Activated CD4-positive, alpha-beta memory T cell treated with anti-CD3 and anti-CD28 coated beads for 36 hours (primary cell): ENCODE data around the gene IGSF22. TPM values are rescaled to one million over a fixed set of nuclear protein-coding genes. Genes with fewer than 3 reads are reported as not detected.
A peak's percentile ranks its signal among the peaks of the same experiment; 100 is the strongest.
"Not testable (repeated sequence)": the region's sequence is repeated elsewhere in the genome, so short reads cannot be mapped to it uniquely, and the experiment has no call there.

ENCODE experiments used
- CTCF ChIA-PET: fragments of 350-600 bp; sonication (Branson Sonifier 250); formaldehyde crosslinking; loops from one replicate; lab custom pipeline; 2021; ENCODE audit warnings: antibody characterized with exemption, inconsistent platforms; lab: Charles Lee
- POLR2A ChIA-PET: fragments of 350-600 bp; sonication (Branson Sonifier 250); formaldehyde crosslinking; loops from one replicate; lab custom pipeline; 2021; ENCODE audit warnings: antibody characterized with exemption; lab: Charles Lee
- DNase-seq: peaks from one replicate; pipeline ENCODE4 v3.0.0-alpha.2; 2020
- H3K27ac Mint-ChIP-seq: one replicate; pipeline ENCODE4 v1.8.0; 2021; ENCODE audit warnings: mixed read lengths
- H3K27me3 Mint-ChIP-seq: one replicate; pipeline ENCODE4 v1.8.0; 2021; ENCODE audit warnings: mixed read lengths
- H3K36me3 Mint-ChIP-seq: one replicate; pipeline ENCODE4 v1.8.0; 2021; ENCODE audit warnings: mixed read lengths
- H3K4me1 Mint-ChIP-seq: one replicate; pipeline ENCODE4 v1.8.0; 2021; ENCODE audit warnings: low read depth, mixed read lengths
- H3K4me3 Mint-ChIP-seq: one replicate; pipeline ENCODE4 v1.8.0; 2021; ENCODE audit warnings: mild to moderate bottlenecking, mixed read lengths
- H3K9me3 Mint-ChIP-seq: one replicate; pipeline ENCODE4 v1.8.0; 2021; ENCODE audit warnings: mixed read lengths
- intact Hi-C: fragments of 100-400 bp; cut with micrococcal nuclease; formaldehyde crosslinking; loops from one replicate; pipeline ENCODE4 v1.15.1; 2023
- total RNA-seq, 2 experiments: library from RNA; stranded (reverse); gene quantifications; one replicate each; pipeline ENCODE4 v1.2.3, GENCODE V29; 2021

Gene IGSF22
- total RNA-seq, 2 experiments from 2014 or later, result 0.85 to 1.00 TPM

DNA sequence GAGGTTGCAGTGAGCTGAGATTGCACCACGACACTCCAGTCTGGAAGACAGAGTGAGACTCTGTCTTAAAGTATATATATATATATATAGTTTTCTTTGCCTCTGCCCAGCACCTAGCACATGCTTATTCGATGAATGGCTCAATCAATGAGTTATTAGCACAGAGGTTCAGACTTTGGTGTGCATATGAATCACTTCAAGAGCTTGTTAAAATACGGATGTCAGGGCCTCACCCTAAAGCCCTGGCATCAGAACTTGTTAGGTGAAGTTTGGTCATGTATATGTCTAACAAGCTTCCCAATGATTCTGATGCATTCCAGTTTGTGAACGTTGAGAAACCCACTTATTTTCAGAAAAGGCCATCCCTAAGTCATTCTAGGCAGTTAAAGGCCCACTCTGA lies 49.2 kb downstream of the IGSF22 start:
- CTCF ChIA-PET, result interaction anchor here (0.7 to 1.1 kb wide), 2 partner anchors 45 to 47 kb away, joined by 3 to 4 read pairs; no protein-coding TSS in a partner anchor

DNA sequence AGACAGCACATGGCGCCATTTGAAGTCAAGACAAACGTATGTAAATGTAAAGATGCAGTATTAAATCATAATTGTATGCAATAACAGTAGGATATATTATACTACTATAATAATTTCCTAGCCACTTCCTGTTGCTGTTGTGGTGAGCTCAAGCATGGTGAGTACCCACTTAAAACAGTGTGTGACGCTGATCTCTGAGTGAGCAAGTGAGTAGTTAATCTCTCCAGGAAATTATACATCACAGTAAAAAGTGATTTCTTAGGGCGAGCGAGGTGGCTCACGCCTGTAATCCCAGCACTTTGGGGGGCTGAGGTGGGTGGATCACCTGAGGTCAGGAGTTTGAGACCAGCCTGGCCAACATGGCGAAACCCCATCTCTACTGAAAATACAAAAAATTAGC lies 53.8 kb downstream of the IGSF22 start:
- H3K4me1 Mint-ChIP-seq, result peaks cover 45% of the 10 kb centered on the region
- CTCF ChIA-PET, result interaction anchor here (1.0 to 2.0 kb wide), 2 partner anchors 49 to 132 kb away, joined by 4 to 12 read pairs; no protein-coding TSS in a partner anchor
- peak; percentile 54 for DNase-seq

More for the DNA sequence above, 49.2 kb downstream of the IGSF22 start:
- DNase-seq, result no peak
- Mint-ChIP-seq H3K36me3 (no peaks in the 10 kb centered on the region), H3K27me3 (no peaks in the 10 kb centered on the region), H3K9me3 (no peaks in the 10 kb centered on the region), H3K27ac (no peak overlapping the region), H3K4me1 (peaks cover 14% of the 10 kb centered on the region), H3K4me3 (no peak overlapping the region)
- intact Hi-C loops, result no loop called here
- POLR2A ChIA-PET, result no interaction called here

GRCh38 chr11:18671246-18671645 lies 54.7 kb downstream of the IGSF22 start:
- peak; percentile 46 for DNase-seq

More for the DNA sequence above, 53.8 kb downstream of the IGSF22 start:
- Mint-ChIP-seq H3K27ac (peak overlapping the region; percentile 67), H3K4me3 (peak overlapping the region; percentile 23)
- intact Hi-C loops, result loop anchor here (2.0 to 5.0 kb wide), 2 partner anchors 27 to 50 kb away; partner anchors contain the start of gene TMEM86A
- H3K9me3 Mint-ChIP-seq, POLR2A ChIA-PET, H3K36me3 Mint-ChIP-seq, H3K27me3 Mint-ChIP-seq: not testable (repeated sequence)

GRCh38 chr11:18669711-18670110 lies 56.3 kb downstream of the IGSF22 start:
- H3K27me3 Mint-ChIP-seq, result no peaks in the 10 kb centered on the region
- POLR2A ChIA-PET, result interaction anchor here (0.7 to 2.2 kb wide), 2 partner anchors 29 to 36 kb away, joined by 3 to 6 read pairs; partner anchors contain the start of gene SPTY2D1

More at GRCh38 chr11:18671246-18671645, 54.7 kb downstream of the IGSF22 start:
- Mint-ChIP-seq H3K27me3 (no peaks in the 10 kb centered on the region), H3K36me3 (no peaks in the 10 kb centered on the region), H3K4me1 (peaks cover 45% of the 10 kb centered on the region), H3K27ac (peak overlapping the region; percentile 14), H3K4me3 (no peak overlapping the region), H3K9me3 (no peaks in the 10 kb centered on the region)
- ChIA-PET POLR2A (interaction anchor here (2.2 kb wide), 1 partner anchor 37 kb away, joined by 6 read pairs; the partner anchor contains the start of gene SPTY2D1), CTCF (interaction anchor here (2.0 kb wide), 1 partner anchor 50 kb away, joined by 12 read pairs; no protein-coding TSS in a partner anchor)
- intact Hi-C loops, result loop anchor here (5.0 kb wide), 1 partner anchor 51 kb away; no protein-coding TSS in a partner anchor

GRCh38 chr11:18669219-18669596 lies 56.8 kb downstream of the IGSF22 start:
- peak overlapping the region; percentile 9 for H3K4me3 Mint-ChIP-seq
- H3K36me3 Mint-ChIP-seq, result no peaks in the 10 kb centered on the region
- peak; percentile 51 for DNase-seq
- ChIA-PET CTCF (interaction anchor here (0.6 to 1.2 kb wide), 2 partner anchors 53 to 136 kb away, joined by 3 to 6 read pairs; no protein-coding TSS in a partner anchor), POLR2A (interaction anchor here (0.7 to 2.2 kb wide), 2 partner anchors 29 to 35 kb away, joined by 3 to 6 read pairs; partner anchors contain the start of gene SPTY2D1)
- H3K27ac Mint-ChIP-seq, result peak overlapping the region; percentile 46
- H3K9me3 Mint-ChIP-seq, result no peaks in the 10 kb centered on the region
- intact Hi-C loops, result loop anchor here (1.0 to 5.0 kb wide), 3 partner anchors 35 to 142 kb away; partner anchors contain the start of genes SPTY2D1 and TSG101
- no peaks in the 10 kb centered on the region for H3K27me3 Mint-ChIP-seq
- peaks cover 54% of the 10 kb centered on the region for H3K4me1 Mint-ChIP-seq

More at GRCh38 chr11:18669711-18670110, 56.3 kb downstream of the IGSF22 start:
- Mint-ChIP-seq H3K4me3 (no peak overlapping the region), H3K36me3 (no peaks in the 10 kb centered on the region), H3K9me3 (no peaks in the 10 kb centered on the region), H3K27ac (no peak overlapping the region), H3K4me1 (peaks cover 54% of the 10 kb centered on the region)
- CTCF ChIA-PET, result interaction anchor here (0.6 to 1.2 kb wide), 2 partner anchors 52 to 136 kb away, joined by 3 to 6 read pairs; no protein-coding TSS in a partner anchor
- no peak for DNase-seq
- intact Hi-C loops, result loop anchor here (1.0 to 5.0 kb wide), 4 partner anchors 35 to 142 kb away; partner anchors contain the start of genes SPTY2D1 and TSG101

GRCh38 chr11:18668131-18668530 lies 57.9 kb downstream of the IGSF22 start:
- no peak for DNase-seq
- Mint-ChIP-seq H3K27ac (no peak overlapping the region), H3K36me3 (no peaks in the 10 kb centered on the region), H3K4me3 (no peak overlapping the region), H3K9me3 (no peaks in the 10 kb centered on the region), H3K4me1 (peaks cover 48% of the 10 kb centered on the region), H3K27me3 (no peaks in the 10 kb centered on the region)
- ChIA-PET POLR2A (no interaction called here), CTCF (interaction anchor here (0.6 kb wide), 1 partner anchor 424 kb away, joined by 3 read pairs; no protein-coding TSS in a partner anchor)
- intact Hi-C loops, result loop anchor here (2.0 to 5.0 kb wide), 2 partner anchors 51 to 141 kb away; partner anchors contain the start of gene TSG101

DNA sequence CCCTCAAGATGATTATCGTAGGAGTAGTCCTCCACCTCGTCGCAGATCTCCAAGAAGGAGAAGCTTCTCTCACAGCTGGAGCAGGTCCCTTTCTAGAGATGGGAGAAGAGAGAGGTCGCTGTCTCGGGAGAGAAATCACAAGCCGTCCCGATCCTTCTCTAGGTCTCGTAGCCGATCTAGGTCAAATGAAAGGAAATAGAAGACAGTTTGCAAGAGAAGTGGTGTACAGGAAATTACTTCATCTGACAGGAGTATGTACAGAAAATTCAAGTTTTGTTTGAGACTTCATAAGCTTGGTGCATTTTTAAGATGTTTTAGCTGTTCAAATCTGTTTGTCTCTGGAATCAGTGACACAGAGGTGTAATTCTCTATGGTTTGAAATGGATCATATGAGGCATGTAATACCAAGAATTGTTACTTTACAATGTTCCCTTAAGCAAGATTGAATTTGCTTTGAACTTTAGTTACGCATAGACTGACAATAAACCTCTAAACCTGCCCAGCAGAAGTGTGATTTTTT lies 60.6 kb downstream of the IGSF22 start:
- POLR2A ChIA-PET, result interaction anchor here (1.0 kb wide), 1 partner anchor 31 kb away, joined by 3 read pairs; the partner anchor contains the start of gene SPTY2D1
- not testable (repeated sequence) for H3K27me3 Mint-ChIP-seq, DNase-seq, H3K9me3 Mint-ChIP-seq, H3K36me3 Mint-ChIP-seq
- H3K4me3 Mint-ChIP-seq, result peak overlapping the region; percentile 14
- intact Hi-C loops, result loop anchor here (5.0 kb wide), 1 partner anchor 138 kb away; the partner anchor contains the start of gene TSG101
- H3K27ac Mint-ChIP-seq, result peak overlapping the region; percentile 81
- CTCF ChIA-PET, result interaction anchor here (0.9 to 1.1 kb wide), 2 partner anchors 13 to 15 kb away, joined by 3 to 6 read pairs; no protein-coding TSS in a partner anchor
- peaks cover 30% of the 10 kb centered on the region for H3K4me1 Mint-ChIP-seq

GRCh38 chr11:18657673-18658072 lies 68.3 kb downstream of the IGSF22 start:
- Mint-ChIP-seq H3K27me3 (peaks cover 1% of the 10 kb centered on the region), H3K27ac (no peak overlapping the region), H3K9me3 (peaks cover 2% of the 10 kb centered on the region), H3K4me1 (no peaks in the 10 kb centered on the region), H3K4me3 (no peak overlapping the region), H3K36me3 (no peaks in the 10 kb centered on the region)
- no peak for DNase-seq
- CTCF ChIA-PET, result no interaction called here
- POLR2A ChIA-PET, result no interaction called here
- intact Hi-C loops, result no loop called here

Other genes starting within 250 kb of the IGSF22 start
- 10 to 100 TPM; 41.7 to 45.6 TPM for gene TSG101, start 199.2 kb downstream of the IGSF22 start, total RNA-seq
- gene UEVLD, start 137.5 kb downstream of the IGSF22 start, total RNA-seq, result 10 to 100 TPM; 20.9 to 26.2 TPM
- gene MISFA, start 126.4 kb downstream of the IGSF22 start, total RNA-seq, result 1 to 10 TPM; 2.2 to 2.9 TPM
- 10 to 100 TPM; 18.7 to 23.4 TPM for gene SPTY2D1, start 91.8 kb downstream of the IGSF22 start, total RNA-seq
- gene TMEM86A, start 27.4 kb downstream of the IGSF22 start, total RNA-seq, result under 1 TPM; 0.50 to 0.65 TPM
- gene PTPN5, start 65.6 kb upstream of the IGSF22 start, total RNA-seq, result not detected
- gene MRGPRX1, start 213.2 kb upstream of the IGSF22 start, total RNA-seq, result not detected